IMR-90 (cell line): ENCODE measurements around the gene UBL4B.

ENCODE experiments used
- CEBPB ChIP-seq: IDR thresholded peaks from 2 replicates; pipeline ENCODE4 v1.6.1; 2012; ENCODE audit warnings: low read depth, low read length, improper control_type of control experiment
- CHD1 ChIP-seq: IDR thresholded peaks from 2 replicates; pipeline ENCODE4 v1.6.1; 2012; ENCODE audit warnings: low read depth, low read length, improper control_type of control experiment
- CTCF ChIP-seq: conservative IDR thresholded peaks from 2 replicates; pipeline ENCODE4 v1.5.1; 2012; ENCODE audit warnings: mild to moderate bottlenecking, low read depth, low read length, improper control_type of control experiment
- POLR2A ChIP-seq: IDR thresholded peaks from 2 replicates; pipeline ENCODE4 v1.6.1; 2012; ENCODE audit warnings: mild to moderate bottlenecking, low read depth, low read length
- RAD21 ChIP-seq: IDR thresholded peaks from 2 replicates; pipeline ENCODE4 v1.6.1; 2012; ENCODE audit warnings: low read length, improper control_type of control experiment
- USF2 ChIP-seq: fragments of 150-350 bp; IDR thresholded peaks from 2 replicates; pipeline ENCODE4 v1.6.1; 2017; ENCODE audit warnings: mild to moderate bottlenecking, antibody characterized with exemption, low read length, low read depth

DNA sequence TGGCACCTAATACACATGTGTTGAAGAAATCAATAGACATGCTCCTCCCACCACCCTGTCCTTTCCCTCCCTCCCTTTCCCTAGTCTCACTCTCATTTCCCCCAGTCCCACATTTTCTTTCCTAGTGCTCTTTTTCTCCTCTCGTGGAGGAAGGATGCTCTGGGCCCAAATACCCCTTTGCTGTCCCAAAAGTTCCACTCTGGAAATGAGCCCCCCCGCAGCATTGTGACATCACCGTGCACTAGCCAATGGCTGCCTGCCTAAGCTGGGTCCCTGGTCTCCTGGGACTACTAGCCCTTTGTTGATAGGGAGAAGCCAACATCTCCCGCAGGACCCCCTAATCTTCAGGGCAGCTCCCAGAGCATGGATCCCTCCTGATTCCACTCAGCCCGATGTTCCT, at the start of gene UBL4B:
- TF ChIP-seq CTCF (no peak), CEBPB (no peak), POLR2A (no peak), USF2 (no peak), RAD21 (no peak), CHD1 (no peak)
